GM20431 (cell line): ENCODE measurements around the gene CD96.
"Not testable (repeated sequence)": the region's sequence is repeated elsewhere in the genome, so short reads cannot be mapped to it uniquely, and the experiment has no call there.

Experiments
- in situ Hi-C: fragments of 300-500 bp; cut with MseI, MboI; formaldehyde crosslinking; loops from one replicate; pipeline ENCODE4 v1.15.0; 2020; ENCODE audit warnings: low sequenced_read_pairs; ENCODE audit not compliant: unreplicated experiment

The CD96 gene, protein sequence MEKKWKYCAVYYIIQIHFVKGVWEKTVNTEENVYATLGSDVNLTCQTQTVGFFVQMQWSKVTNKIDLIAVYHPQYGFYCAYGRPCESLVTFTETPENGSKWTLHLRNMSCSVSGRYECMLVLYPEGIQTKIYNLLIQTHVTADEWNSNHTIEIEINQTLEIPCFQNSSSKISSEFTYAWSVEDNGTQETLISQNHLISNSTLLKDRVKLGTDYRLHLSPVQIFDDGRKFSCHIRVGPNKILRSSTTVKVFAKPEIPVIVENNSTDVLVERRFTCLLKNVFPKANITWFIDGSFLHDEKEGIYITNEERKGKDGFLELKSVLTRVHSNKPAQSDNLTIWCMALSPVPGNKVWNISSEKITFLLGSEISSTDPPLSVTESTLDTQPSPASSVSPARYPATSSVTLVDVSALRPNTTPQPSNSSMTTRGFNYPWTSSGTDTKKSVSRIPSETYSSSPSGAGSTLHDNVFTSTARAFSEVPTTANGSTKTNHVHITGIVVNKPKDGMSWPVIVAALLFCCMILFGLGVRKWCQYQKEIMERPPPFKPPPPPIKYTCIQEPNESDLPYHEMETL

DNA sequence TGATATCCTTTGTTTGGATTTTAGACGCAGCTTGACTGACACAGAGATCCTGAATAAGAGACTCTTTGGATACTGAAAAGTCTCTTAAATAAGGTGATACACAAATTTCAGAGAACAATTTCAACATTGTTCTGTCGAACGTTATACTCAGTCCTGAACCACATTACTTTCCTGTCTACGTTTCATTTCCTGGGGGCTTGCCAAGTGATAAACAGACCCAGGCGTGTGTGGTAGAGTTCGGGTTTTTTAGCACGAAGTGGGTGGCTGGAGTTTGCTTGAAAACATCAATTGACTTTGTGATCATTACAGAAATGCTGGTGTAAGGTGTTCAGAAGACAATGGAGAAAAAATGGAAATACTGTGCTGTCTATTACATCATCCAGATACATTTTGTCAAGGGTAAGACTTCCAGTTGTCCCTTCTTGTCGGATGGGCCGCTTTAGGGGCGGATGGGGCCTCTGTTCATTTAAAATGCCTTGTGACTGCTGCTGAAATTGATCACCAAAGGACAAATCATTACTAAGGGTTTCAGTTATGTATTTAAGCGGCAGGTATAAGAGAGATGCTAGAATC lies at the start of gene CD96:
CD96 (plus strand) TSS at position 287 of the 573 bp plus-strand sequence; CDS start at position 339, 52 bp downstream.
- in situ Hi-C loops = no loop called here

GRCh38 chr3:111493276-111493675 lies 48.7 kb upstream of the CD96 start:
- in situ Hi-C loops = no loop called here

GRCh38 chr3:111496894-111497559 lies 45.0 kb upstream of the CD96 start:
- in situ Hi-C loops = no loop called here

GRCh38 chr3:111498022-111498421 lies 44.0 kb upstream of the CD96 start:
- in situ Hi-C loops = no loop called here

DNA sequence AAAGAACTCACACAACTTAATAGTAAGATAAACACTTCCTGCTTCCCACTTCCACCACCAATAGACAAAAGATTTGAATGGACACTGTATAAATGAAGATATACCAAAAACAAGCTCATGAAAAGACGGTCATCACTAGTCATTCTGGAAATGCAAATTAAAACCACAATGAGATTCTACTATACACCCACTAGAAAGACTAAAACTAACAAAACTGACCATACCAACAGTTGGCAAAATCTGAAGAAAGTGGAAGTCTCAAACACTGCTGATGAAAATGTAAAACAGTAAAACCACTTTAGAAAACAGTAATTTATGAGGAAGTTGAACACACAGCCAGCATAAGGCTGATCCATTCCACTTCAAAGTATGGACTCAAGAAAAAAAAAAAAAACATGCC lies 35.6 kb upstream of the CD96 start:
- in situ Hi-C loops = no loop called here

DNA sequence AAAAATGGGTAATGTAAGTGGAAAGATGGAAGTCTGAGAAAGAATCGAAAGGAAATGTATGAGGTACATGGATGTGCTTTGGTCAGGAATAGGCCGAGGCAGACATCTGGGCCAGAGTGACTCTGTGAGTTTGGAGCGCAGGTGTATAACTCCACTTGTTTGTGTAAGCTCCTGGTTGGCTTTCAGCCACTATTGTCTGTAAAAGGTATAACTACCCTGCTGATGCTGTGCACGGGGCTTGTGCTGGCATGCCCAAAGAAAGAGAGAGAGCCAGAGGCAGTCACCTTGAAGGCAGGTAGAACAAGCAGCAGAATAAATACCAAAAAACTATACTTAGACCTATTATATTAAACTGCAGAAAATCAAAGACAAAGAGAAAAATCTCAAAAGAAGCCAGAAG lies 32.7 kb upstream of the CD96 start:
- in situ Hi-C loops = no loop called here

- in situ Hi-C loops = no loop called here
These were observed 24.2 kb upstream of the CD96 start for GRCh38 chr3:111517801-111518200.

DNA sequence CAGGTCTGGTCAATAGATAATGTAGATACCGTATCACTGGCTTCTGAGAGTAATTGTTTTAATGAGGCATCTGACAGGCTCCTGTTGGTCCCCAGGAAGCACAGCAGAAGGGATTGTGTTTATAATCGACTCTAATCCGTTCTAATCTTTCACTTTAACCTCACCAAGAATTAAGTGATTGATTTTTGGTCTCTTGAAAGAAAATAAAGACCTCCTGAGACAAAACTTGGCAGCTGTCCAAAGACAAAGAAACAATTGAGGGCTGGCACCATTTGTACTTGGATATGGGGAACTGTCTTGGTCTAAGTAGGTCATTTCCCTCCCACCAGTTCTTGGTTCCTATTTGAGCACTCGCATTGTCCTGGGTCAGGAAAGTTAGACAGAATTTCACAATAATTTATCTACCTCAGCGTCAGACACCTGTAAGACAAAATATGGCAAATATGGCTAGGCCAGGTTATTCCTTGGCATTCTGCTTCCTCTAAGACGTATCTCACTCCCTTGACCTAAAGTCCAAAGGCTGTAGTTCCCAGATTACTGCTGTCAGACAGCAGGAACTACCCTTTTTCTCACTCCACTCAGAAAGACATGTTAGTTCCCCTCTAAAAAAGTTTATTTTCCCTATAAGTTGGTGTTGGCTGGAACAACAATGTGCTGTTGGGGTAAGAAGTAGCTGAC lies 22.7 kb upstream of the CD96 start:
- in situ Hi-C loops = no loop called here

DNA sequence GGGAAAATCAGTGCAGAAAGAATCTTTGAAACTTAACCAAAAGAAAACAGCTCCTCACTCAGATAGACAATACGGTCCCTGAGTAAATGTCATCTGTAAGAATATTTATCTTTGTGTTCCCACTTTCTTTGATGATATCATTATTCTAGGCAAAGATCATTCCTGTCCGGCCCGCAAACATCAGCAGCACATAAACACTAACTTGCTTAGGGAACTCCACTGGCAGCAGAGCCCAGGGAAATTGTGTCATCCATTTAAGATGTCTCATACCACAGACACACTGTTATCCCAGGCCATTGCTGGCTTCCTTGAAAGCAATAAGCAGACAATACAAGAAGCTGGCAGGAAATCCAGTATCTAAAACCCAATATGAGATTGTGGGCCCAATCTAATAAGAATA lies 20.1 kb upstream of the CD96 start:
- in situ Hi-C loops = no loop called here

- in situ Hi-C loops = not testable (repeated sequence)
These were observed 17.5 kb upstream of the CD96 start for GRCh38 chr3:111524486-111524885.

DNA sequence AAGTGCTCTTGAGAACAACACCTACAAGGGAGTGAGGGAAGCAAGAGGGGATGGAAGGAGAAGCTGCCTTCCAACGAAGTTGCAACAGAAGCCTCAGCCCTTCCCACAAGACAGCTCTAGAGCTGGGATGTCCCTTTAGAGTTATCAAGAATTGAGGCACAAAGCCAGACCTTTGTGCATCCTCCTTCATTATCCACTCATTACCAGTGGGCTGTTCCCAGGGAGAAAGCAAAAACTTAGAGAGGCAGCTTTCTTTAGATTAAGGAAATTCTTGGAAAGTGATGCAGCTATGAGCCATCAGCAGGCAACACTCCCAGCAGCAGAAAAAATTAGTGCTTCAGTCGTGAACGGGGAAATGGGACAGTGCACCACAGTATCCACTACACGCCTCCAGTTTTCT lies 10.6 kb upstream of the CD96 start:
- in situ Hi-C loops = no loop called here

DNA sequence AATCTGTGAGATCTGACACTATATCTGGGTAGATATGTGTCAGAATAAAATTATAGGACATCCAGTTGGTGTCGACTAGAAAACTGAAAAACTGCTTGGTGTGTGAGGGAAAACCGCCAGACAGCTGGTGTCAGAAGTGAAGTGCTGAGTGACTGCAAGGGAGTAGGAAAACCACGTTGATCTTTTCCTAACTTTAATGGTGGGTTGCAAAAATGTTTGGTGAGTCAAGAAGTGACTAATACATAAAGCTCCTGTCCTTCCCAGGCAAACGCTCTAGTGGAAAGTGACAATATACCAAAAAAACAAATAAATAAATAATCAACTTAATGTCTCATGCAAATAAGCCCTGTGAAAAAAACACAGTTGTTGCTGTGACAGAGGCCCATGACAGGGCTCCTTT lies 7.3 kb upstream of the CD96 start:
- in situ Hi-C loops = no loop called here

DNA sequence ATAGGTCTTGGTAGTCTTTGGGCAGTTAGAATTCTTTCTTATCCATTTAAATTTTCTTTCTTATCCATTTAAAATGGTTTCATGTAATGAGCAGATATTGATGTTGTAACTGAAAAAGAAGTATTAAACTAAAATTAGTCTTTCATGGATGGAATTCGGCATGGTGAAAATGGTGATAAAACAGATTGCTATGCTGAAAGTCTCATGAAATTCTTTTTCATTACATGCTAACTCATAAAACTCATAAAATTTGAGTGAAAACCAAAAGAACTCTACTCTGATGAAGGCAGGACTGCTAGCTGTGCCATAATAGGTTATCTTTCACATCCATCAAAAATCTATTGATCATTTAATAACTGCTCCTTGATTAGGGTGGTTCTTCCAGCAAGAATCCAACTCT lies 3.9 kb upstream of the CD96 start:
- in situ Hi-C loops = no loop called here

DNA sequence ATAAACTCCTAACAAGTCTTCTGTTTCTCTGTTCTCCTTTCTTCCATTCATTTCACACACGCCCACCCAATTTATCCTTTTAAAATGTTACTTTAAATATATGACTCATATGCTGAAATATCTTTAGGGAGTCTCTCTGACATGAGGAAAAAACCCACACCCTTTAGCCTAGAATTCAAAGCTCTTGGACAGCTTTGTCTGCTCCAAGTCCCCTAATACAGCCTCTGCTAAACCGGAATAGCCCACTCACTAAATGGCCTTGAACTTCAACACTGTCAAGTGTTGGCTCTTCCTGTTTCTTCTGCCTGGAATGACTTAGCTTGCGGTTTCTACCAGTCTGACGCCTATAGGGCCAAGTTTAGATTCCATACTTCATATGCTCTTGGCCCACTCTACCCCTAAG lies 3.3 kb upstream of the CD96 start:
- in situ Hi-C loops = no loop called here

- in situ Hi-C loops = no loop called here
These were observed 2.4 kb upstream of the CD96 start for GRCh38 chr3:111539351-111540331.

DNA sequence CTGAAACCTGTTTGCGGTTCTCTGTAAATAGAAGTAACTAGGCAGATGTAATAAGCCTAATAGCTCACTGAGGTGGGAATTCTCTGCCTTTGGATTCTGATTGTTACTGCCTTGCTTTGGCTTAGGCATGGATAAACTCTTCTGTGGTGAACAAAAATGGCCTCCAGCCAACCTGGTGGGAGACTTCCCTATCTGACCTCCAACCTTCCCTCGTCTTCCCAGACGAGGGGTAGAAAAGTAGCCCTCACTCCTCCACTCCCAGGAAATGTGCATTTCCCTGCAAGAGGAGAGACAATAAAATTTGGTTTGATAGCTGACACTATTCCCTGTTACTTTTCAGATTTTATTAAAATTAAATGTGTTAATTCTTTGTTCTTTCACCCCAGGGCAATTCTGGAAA lies 606 bp upstream of the CD96 start:
- in situ Hi-C loops = no loop called here

DNA sequence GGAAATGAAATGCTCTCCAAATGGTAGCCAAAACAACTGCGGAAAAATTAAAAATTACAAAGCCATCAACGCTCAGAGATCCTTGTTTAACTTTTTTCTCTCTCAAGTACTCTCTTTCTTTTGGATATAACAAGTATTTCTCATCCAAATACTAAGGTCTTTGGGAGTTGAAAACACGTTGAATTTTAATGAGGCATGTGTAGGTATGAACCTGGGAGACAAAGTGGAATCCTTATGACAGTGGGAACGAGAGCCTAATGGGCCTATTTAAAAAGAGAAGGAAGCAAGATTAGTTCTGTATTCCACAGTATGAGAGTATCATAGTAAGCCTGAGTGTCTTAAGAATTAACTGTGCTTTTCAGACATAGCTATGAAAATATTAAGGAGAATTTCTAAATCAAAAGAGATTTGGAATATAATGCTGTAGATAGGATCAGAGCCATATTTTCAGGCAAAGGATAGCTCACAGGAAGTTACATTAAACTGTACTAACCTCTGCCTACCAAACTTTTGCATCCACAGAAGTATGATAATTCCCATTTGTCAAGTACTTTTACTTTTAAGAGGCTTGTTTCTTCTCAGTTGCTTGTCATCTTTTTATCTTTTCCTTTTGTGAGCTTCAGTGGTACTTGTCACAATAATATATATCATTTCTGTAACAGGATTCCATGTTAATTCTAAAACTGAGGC lies 759 bp downstream of the CD96 start:
- in situ Hi-C loops = no loop called here

DNA sequence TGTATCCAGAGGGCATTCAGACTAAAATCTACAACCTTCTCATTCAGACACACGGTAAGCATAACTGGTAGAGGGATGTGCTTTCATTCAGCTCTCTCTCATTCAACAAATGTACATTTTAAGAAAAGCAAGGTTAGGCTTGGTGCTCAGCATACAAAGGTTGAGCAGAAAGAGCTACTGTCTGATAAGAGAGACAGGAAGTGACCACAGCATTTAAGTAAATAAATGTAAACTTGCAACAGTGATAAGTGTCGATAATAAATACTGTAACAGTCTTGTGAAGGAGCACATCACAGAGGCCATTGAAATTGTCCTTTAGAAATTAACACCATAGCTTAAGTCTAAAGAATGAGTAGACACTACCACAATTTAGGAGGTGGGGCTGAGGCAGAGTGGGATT lies 3.4 kb downstream of the CD96 start:
- in situ Hi-C loops = no loop called here

- in situ Hi-C loops = no loop called here
These were observed 5.6 kb downstream of the CD96 start for GRCh38 chr3:111547631-111548030.
